Natural killer cell (primary cell): ENCODE results near the gene OR6J1. TPM values are rescaled to one million over a fixed set of nuclear protein-coding genes. Genes with fewer than 3 reads are reported as not detected.
"Not testable (repeated sequence)": the region's sequence is repeated elsewhere in the genome, so short reads cannot be mapped to it uniquely, and the experiment has no call there.

Experiments used
- ATAC-seq, 3 donors: fragments of 150-1000 bp in 2 of 3; fragments of 200-7000 bp in 1 of 3; cut with Tn5 transposase; 1 replicate in 1 of 3; 2 replicates in 2 of 3; pipeline ENCODE4 v1.10.0; 2021; ENCODE audit warnings: mild to moderate bottlenecking in 2 of 3, moderate library complexity in 2 of 3
- DNase-seq, 2 donors: peaks; one replicate each; pipeline versions ENCODE4 v3.0.0 to v3.0.0-alpha.2; 2013 to 2021; ENCODE audit warnings: mixed read lengths in 1 of 2
- H3K27ac ChIP-seq: one replicate; pipeline ENCODE4 v1.5.1; 2013; ENCODE audit warnings: mild to moderate bottlenecking, low read length
- H3K27me3 ChIP-seq: one replicate; pipeline ENCODE4 v1.6.1; 2013; ENCODE audit warnings: low read length; ENCODE audit not compliant: control insufficient read depth, insufficient read depth
- H3K36me3 ChIP-seq: one replicate; pipeline ENCODE4 v1.6.1; 2013; ENCODE audit warnings: low read length; ENCODE audit not compliant: control insufficient read depth, insufficient read depth
- H3K4me1 ChIP-seq: one replicate; pipeline ENCODE4 v1.6.1; 2013; ENCODE audit warnings: low read length; ENCODE audit not compliant: control insufficient read depth, insufficient read depth
- H3K4me3 ChIP-seq: one replicate; pipeline ENCODE4 v1.5.1; 2013; ENCODE audit warnings: low read length
- H3K9me3 ChIP-seq: one replicate; pipeline ENCODE4 v1.6.1; 2013; ENCODE audit warnings: low read length; ENCODE audit not compliant: control insufficient read depth, insufficient read depth
- H3K27ac Mint-ChIP-seq, 2 donors: one replicate each; pipeline ENCODE4 v1.8.0; 2022; ENCODE audit warnings: mild to moderate bottlenecking in 2 of 2, mixed read lengths in 2 of 2, moderate library complexity in 1 of 2
- H3K27me3 Mint-ChIP-seq, 2 donors: one replicate each; pipeline ENCODE4 v1.8.0; 2022; ENCODE audit warnings: low read depth in 2 of 2, mixed read lengths in 2 of 2
- H3K36me3 Mint-ChIP-seq: one replicate; pipeline ENCODE4 v1.8.0; 2022; ENCODE audit warnings: mixed read lengths
- H3K4me1 Mint-ChIP-seq, 2 donors: one replicate each; pipeline ENCODE4 v1.8.0; 2022; ENCODE audit warnings: mixed read lengths in 2 of 2
- H3K4me3 Mint-ChIP-seq: one replicate; pipeline ENCODE4 v1.8.0; 2022; ENCODE audit warnings: mild to moderate bottlenecking, moderate library complexity, mixed read lengths
- H3K9me3 Mint-ChIP-seq, 2 donors: one replicate each; pipeline ENCODE4 v1.8.0; 2022; ENCODE audit warnings: mixed read lengths in 2 of 2
- CTCF ChIP-seq: fragments of 200-600 bp; IDR thresholded peaks from one replicate; pipeline ENCODE4 v1.8.0; 2022; ENCODE audit warnings: antibody characterized with exemption
- WGBS: methylation state at CpG from one replicate; pipeline ENCODE4 v1.1.7; 2013; ENCODE audit warnings: missing lambda C conversion rate; ENCODE audit not compliant: insufficient coverage; 5-methylcytosine and 5-hydroxymethylcytosine counted together
- intact Hi-C: fragments of 100-400 bp; cut with micrococcal nuclease; formaldehyde crosslinking; loops from one replicate; pipeline ENCODE4 v1.14.2; 2022
- total RNA-seq, 4 donors: library from RNA; stranded (reverse); fragments of 120-200 nt in 1 of 4; gene quantifications; one replicate each; pipeline versions ENCODE4 v1.2.3 to v1.2.4, GENCODE V29; 2013 to 2022

Gene OR6J1
- total RNA-seq, 3 donors from 2014 or later (not counting 1 experiment from before 2014, with no cell fraction given), result not detected

DNA sequence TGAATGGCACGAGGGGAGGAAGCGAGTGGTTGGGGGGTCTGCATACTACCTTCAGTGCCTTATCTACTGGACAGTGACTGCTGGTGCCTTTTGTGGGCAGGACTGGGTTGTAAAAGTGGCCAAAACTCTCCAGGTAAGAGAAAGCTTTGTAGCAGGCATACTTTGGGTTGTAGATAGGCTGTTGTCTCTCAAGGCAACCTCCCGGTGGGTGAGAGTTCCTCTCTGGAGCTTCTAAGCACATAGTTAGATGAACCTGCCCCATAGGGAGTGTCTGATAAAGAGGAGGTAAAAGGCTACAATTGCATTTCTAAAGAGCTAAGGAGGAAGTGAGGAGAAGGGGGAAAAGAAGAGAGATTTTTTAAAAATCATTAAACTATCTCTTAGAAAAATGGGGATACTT, 51.0 kb downstream of the OR6J1 start:
- ATAC-seq, result no peak
- 79% methylated on average over 3 of the region's 3 CpGs for WGBS
- DNase-seq, result no peak
- Histone ChIP-seq H3K4me1 (peaks cover 12% of the 10 kb centered on the region), H3K27ac (no peak overlapping the region), H3K36me3 (no peaks in the 10 kb centered on the region), H3K9me3 (no peaks in the 10 kb centered on the region), H3K4me3 (no peak overlapping the region), H3K27me3 (no peaks in the 10 kb centered on the region)
- H3K27me3 Mint-ChIP-seq, result peaks cover 21 to 31% of the 10 kb centered on the region in 2 donors
- intact Hi-C loops, result no loop called here
- H3K27ac Mint-ChIP-seq, result no peak overlapping the region
- peaks cover 24 to 27% of the 10 kb centered on the region in 2 donors for H3K4me1 Mint-ChIP-seq
- H3K36me3 Mint-ChIP-seq, result no peaks in the 10 kb centered on the region
- H3K9me3 Mint-ChIP-seq, result no peaks in the 10 kb centered on the region
- H3K4me3 Mint-ChIP-seq, result no peak overlapping the region
- TF ChIP-seq CTCF, result no peak

GRCh38 chr14:22589096-22589839, 54.9 kb downstream of the OR6J1 start, which contains the start of gene DAD1:
TSS of gene DAD1 (minus strand) at chr14:22589224. CDS start at chr14:22589157, 67 bp downstream.
- no peaks in the 10 kb centered on the region for H3K27me3 ChIP-seq
- under 1% methylated on average over 44 of the region's 44 CpGs for WGBS
- H3K27ac ChIP-seq, result peak within 1 kb of the TSS; percentile 97
- Mint-ChIP-seq H3K36me3 (no peaks in the 10 kb centered on the region), H3K27me3 (peaks cover 13 to 17% of the 10 kb centered on the region in 2 donors), H3K9me3 (no peaks in the 10 kb centered on the region), H3K4me3 (peak within 1 kb of the TSS; percentile 90), H3K4me1 (peaks cover 45 to 47% of the 10 kb centered on the region in 2 donors), H3K27ac (peak within 1 kb of the TSS; percentile 97 to 99)
- intact Hi-C loops, result loop anchor here (1.0 to 5.0 kb wide), 8 partner anchors 9 to 506 kb away; partner anchors contain the start of genes ABHD4, ACIN1, C14orf119 and LRP10
- H3K4me1 ChIP-seq, result peaks cover 19% of the 10 kb centered on the region
- no peak for TF ChIP-seq CTCF
- H3K36me3 ChIP-seq, result peaks cover 2% of the 10 kb centered on the region
- H3K4me3 ChIP-seq, result peak within 1 kb of the TSS; percentile 80
- no peaks in the 10 kb centered on the region for H3K9me3 ChIP-seq
- peak; percentile 86 to 96 (median 90) for ATAC-seq
- peak; percentile 100 for DNase-seq

DNA sequence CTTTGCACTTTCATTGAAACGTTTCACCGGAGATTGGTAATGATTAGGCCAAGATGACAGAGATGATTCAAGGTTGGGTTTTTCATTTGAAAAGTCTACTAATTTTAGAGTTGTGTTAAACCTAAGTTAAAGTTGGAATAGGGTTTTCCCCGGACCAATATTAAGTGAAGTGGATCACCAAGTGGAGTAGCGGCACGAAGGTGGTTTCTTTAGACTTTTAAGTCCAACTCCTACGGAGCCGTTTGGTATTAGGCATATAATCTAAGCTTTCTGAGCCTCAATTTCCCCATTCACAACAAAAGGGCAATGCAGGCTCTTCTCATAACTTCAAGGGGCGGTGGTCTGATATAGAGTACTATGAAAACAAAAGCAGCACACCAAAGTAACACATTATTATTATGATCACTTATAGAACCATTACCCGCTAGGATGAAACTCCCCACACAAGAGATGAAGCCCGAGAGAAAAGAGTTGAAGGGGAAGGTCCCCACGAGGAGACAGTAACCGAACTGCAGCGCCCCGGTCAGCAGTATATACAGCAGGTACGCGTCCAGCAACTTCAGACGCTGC, 55.5 kb downstream of the OR6J1 start:
- intact Hi-C loops, result loop anchor here (1.0 to 5.0 kb wide), 8 partner anchors 10 to 507 kb away; partner anchors contain the start of genes ABHD4, ACIN1, C14orf119 and LRP10
- Mint-ChIP-seq H3K36me3 (no peaks in the 10 kb centered on the region), H3K4me1 (peaks cover 51 to 53% of the 10 kb centered on the region in 2 donors), H3K9me3 (no peaks in the 10 kb centered on the region), H3K27ac (peak overlapping the region; percentile 97 to 99), H3K4me3 (peak overlapping the region; percentile 90), H3K27me3 (peaks cover 7 to 10% of the 10 kb centered on the region in 2 donors)
- no peaks in the 10 kb centered on the region for H3K9me3 ChIP-seq
- peak overlapping the region; percentile 97 for H3K27ac ChIP-seq
- under 1% methylated on average over 14 of the region's 17 CpGs for WGBS
- ATAC-seq (no peak), DNase-seq (peak in 1 of 2 donors; percentile 64)
- peaks cover 21% of the 10 kb centered on the region for H3K4me1 ChIP-seq
- no peak for TF ChIP-seq CTCF
- H3K27me3 ChIP-seq, result no peaks in the 10 kb centered on the region
- peak overlapping the region; percentile 80 for H3K4me3 ChIP-seq
- peaks cover 2% of the 10 kb centered on the region for H3K36me3 ChIP-seq

DNA sequence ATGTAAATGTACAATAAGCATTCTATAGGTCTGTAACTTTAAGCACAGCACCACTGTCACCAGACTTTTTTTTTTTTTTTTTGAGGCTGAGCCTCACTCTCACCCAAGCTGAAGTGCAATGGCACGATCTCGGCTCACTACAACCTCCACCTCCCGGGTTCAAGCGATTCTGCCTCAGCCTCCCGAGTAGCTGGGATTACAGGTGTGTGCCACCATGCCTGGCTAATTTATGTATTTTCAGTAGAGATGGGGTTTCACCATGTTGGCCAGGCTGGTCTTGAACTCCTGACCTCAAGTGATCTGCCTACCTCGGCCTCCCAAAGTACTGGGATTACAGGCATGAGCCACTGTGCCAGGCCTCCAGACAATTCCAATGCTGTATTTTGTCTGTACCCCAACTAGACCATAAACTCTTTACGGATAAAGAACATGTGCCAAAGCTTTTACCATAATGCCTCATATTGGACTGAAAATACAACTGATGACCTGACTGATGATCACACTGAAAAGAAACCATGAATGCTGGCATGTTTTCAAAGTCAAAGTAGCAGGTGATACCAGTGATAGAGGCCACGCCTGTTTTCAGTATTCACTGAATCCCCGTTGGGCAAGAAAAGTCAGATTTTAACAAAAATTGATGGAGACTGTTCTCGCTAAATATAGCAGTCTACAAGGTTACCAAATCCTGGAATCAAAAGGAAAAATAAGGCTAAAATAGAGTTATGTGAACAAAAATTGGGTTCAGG, 56.3 kb downstream of the OR6J1 start:
- intact Hi-C loops, result loop anchor here (2.0 to 5.0 kb wide), 3 partner anchors 179 to 284 kb away; partner anchors contain the start of genes LRP10, MRPL52 and OXA1L
- H3K9me3 Mint-ChIP-seq, ATAC-seq, H3K36me3 Mint-ChIP-seq, H3K36me3 ChIP-seq, H3K27me3 ChIP-seq, H3K9me3 ChIP-seq, H3K27me3 Mint-ChIP-seq: not testable (repeated sequence)
- Histone ChIP-seq H3K4me1 (peaks cover 21% of the 10 kb centered on the region), H3K27ac (peak overlapping the region; percentile 97), H3K4me3 (peak overlapping the region; percentile 80)
- peak in 1 of 2 donors; percentile 53 for DNase-seq
- H3K4me3 Mint-ChIP-seq, result peak overlapping the region; percentile 90
- peak overlapping the region; percentile 97 to 99 for H3K27ac Mint-ChIP-seq
- peaks cover 59 to 61% of the 10 kb centered on the region in 2 donors for H3K4me1 Mint-ChIP-seq
- 73% methylated on average over 10 of the region's 10 CpGs for WGBS
